DMS 273 (cell line): ENCODE results near the gene ROCK2.
"Not testable (repeated sequence)": the region's sequence is repeated elsewhere in the genome, so short reads cannot be mapped to it uniquely, and the experiment has no call there.

Experiments used
- DNase-seq: peaks from one replicate; lab custom pipeline; 2025; ENCODE audit not compliant: unreplicated experiment; lab: John Stamatoyannopoulos, UW

Gene ROCK2

DNA sequence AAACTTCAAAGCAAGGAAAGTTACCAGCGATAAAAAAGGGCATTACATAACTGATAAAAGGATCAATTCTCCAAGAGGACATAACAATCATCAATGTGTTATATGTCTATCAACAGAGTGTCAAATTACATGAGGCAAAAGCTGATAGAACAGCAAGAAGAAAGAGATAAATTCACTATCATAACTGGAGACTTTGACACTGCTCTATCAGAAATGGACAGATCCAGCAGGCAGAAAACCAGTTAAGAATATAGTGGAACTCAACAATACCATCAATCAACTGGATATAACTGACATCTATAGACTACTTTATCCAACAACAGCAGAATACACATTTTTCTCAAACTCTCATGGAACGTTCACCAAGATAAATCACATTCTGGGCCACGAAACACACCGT is 65.0 kb downstream of the ROCK2 start:
- no peak for DNase-seq

DNA sequence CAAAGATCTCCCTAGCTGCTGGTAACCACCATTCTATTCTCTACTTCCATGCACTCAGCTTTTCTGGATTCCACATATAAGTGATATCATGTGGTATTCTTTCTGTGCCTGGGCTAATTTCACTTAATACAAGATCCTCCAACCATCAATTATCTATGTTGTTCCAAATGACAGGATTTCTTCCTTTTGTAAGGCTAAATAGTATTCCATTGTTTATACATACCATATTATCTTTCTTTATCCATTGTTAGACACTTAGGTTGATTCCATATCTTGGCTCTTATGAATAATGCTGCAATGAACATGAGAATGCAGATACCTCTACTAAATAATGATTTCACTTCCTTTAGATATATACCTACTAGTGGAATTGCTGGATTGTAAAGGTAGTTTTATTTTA is 66.2 kb downstream of the ROCK2 start:
- DNase-seq = no peak

DNA sequence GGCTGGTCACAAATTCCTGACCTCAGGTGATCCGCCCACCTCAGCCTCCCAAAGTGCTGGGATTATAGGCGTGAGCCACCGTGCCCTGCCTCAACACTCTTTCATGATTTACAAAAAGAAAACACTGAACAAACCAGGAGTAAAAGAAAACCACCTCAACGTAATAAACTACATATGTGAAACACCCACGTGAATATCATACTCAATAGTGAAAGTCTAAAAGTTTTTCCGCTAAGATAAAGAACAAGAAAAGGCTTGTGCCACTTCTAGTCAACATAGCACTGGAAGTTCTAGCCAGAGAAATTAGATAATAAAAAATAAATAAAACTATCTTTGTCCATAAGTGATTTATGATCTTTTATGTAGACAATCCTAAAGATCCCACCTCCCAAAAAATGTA is 68.5 kb downstream of the ROCK2 start:
- DNase-seq = no peak

DNA sequence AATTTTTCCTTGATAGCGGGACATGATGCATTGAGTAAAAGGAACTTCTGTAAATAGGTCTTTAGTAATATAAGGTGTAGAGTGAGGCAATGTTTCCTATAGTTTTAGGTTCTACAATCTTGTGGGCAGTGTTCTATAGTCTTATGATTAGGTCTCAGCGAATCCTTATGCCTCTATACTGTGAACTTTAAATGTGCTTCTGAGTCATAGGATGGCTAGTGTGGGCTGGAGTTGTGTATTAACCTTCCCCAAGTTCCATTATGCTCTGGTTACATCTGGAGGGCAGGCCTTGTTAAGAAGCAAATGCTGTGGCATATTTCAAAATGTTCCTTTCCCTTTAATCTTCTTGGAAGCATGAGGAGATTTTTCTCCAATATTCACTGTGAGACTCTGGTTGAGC is 73.5 kb downstream of the ROCK2 start:
- DNase-seq = no peak

DNA sequence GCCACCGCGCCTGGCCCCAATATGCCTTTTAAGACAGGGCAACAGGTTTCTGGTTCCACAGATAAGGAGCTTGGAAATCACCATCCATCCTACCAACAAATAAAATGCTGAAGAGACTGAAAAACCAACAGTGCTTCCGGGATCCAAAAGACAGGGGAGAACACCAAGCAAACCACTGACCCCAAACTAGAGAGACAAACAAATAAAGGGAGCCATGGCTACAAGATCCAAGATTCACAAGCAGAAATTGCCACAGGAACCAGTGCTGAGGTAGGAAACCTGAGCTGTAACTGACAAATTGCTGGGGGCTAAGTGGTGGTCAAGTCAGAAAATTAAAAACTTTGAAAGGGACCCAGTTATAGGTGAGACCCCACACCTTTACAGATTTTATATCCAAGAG is 76.5 kb downstream of the ROCK2 start:
- DNase-seq = no peak

DNA sequence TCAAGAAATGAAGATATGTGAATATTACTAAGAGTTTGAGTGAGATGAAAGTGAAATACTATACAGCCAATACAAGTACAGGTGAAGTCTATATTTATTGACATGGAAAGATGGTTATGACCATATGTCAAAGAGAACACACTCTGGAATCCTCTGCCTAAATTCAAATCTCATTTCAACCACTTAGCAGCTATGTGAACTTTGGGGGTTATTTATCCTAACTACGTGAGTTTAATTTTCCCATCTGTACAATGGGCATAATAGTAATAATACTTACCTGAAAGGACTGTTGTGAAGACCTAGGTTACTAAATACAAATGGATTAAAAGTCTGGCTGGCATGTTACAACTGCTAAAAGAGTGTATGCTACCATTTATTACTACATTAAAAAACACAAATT is 79.6 kb downstream of the ROCK2 start:
- DNase-seq = no peak

DNA sequence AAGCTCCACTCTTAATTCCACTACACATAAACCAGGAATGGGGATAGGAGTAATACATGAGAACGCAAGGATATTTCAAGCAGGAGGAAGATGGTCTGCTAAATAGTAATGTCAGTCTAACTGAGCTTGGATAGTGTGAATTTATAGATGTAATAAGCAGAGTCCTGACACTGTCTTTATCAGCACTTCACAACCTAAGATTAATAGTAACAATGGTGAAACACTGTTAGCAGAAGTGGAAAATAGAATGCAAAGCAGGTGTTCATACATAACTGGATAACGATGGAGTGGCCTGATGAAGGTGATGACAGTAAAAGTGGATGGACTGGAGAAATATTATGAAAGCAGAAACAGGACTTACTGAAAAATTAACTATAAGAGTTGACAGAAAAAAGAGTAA is 80.4 kb downstream of the ROCK2 start:
- no peak for DNase-seq

DNA sequence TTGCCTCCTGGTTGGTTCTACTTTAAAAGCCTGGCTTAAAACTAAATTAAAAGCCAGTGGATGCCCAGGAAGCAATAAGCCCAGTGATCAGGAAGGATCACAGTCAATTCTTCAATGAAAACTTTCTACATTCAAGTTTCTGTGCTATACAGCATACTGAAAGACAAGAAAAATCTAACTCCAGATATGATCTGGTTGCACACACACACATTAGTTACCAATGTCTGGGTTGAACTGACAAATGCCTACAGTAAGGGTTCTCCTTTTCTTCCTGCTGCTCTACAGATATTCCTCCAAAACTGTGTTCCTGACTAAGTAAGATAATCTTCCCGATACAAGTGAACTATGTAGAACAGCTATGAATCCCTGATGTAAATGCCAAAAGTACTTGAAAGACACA is 81.3 kb downstream of the ROCK2 start:
- DNase-seq = no peak

DNA sequence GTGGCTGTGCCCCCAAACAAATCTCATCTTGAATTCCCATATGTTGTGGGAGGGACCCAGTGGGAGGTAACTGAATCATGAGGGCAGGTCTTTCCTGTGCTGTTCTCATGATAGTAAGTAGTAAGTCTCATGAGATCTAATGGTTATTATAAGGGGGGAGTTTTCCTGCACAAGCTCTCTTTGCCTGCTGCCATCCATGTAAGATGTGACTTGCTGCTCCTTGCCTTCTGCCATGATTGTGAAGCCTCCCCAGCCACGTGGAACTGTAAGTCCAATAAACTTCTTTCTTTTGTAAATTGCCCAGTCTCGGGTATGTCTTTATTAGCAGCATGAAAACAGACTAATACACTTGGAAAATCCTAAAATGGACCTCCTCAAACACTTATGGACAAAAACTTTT is 82.0 kb downstream of the ROCK2 start:
- not testable (repeated sequence) for DNase-seq

DNA sequence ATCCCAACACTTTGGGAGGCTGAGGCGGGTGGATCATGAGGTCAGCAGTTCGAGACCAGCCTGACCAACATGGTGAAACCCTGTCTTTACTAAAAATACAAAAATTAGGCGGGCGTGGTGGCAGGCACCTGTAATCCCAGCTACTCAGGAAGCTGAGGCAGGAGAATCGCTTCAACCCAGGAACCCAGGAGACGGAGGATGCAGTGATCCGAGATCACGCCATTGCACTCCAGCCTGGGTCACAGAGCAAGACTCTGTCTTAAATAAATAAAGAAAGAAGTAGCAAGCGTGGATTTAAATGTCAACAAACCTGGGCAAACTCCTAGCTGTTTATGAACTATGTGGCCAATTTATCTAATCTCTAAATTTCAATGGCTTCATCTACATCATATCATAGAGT is 82.9 kb downstream of the ROCK2 start:
- DNase-seq = not testable (repeated sequence)

DNA sequence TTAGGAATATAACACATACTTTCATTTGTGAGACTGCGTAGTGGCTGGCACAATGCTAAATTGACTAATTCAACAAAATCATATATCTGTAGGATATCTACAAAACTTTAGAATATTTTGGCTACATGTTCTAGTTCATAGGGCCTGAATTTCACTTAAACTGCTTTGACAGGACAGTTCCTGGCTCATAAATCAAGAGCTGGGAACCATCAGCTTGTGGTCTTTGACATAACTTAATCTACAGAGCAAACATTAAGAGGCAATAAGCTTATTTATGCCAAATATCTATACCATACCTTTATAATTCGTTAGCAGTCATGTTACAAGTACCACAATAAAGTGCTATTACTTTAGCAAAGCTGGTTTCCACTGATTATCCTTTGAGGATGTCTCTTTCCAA is 83.5 kb downstream of the ROCK2 start:
- DNase-seq = no peak

DNA sequence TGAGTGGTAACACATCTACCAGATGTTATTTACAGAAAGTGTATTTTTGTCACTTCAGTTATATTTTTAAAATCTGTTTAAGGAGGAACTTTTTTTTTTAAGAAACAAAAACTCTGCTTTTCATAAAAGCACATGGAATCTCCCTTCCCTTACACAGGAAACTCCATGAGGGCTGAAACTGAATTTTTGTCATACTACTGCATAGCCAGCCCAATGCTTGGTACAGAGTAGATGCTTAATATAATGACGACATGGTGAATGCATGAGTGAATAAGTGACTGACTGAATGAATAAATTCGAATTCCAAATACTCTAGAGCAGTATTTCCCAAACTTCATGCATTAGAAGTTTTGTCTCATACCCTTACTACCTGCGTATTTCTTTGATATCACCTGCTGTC is 86.5 kb downstream of the ROCK2 start:
- no peak for DNase-seq

DNA sequence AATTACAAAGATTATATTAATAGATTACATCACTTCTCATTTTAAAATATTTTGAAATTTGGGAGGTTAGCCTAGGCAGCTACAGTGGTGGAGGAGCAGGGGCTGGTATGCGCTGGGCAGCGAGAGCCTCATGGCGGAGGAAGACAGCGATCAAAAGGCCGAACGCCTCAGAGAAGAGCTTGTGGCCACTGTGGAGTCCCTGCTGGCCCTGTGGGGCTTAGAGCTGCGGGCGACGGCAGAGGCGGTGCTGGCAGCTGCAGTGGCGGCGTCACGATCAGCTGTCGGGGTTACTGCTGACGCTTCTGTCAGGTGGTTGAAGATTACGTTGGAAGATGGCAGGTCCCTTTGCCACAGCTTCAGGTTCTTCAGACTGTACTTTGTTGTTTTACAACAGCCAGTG is 87.4 kb downstream of the ROCK2 start:
- no peak for DNase-seq

DNA sequence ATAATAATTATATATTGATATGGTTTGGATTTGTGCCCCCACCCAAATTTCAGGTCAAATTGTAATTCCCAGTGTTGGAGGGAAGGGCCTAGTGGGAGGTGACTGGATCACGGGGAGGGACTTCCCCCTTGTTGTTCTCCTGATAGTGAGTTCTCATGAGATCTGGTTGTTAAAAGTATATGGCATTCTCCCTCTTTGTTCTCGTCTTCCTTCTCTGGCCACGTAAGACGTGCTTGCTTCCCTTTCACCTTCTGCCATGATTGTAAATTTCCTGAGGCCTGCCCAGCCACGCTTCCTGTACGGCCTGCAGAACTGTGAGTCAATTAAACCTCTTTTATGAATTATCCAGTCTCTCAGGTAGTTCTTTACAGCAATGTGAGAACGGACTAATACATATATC is 88.3 kb downstream of the ROCK2 start:
- no peak for DNase-seq

DNA sequence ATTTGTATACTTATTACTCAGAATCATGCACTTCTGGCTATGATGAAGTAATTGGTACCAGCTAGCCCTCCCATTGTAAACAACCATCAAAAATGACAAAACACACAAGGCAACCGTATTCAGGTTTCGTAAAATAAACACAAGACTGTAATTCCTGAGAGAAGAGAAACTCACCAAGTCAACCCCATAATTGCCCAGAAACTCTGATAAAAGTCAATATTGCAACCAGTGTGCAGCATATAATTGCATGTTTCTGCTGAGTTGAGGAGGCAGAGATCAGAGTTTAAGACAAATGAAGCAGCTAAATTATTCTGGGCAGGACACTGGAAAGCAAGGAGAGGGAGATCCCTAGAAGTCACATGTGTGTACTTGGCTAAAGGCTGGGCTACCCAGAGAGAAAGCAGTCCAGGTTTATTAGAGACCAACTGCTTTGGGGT is 90.3 kb downstream of the ROCK2 start:
- no peak for DNase-seq

DNA sequence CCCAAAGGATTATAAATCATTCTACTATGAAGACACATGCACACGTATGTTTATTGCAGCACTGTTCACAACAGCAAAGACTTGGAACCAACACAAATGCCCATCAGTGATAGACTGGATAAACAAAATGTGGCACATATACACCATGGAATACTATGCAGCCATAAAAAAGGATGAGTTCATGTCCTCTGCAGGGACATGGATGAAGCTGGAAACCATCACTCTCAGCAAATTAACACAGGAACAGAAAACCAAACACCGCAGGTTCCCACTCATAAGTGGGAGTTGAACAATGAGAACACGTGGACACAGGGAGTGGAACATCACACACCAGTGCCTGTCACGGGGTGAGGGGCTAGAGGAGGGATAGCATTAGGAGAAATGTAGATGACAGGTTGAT is 92.0 kb downstream of the ROCK2 start:
- not testable (repeated sequence) for DNase-seq

DNA sequence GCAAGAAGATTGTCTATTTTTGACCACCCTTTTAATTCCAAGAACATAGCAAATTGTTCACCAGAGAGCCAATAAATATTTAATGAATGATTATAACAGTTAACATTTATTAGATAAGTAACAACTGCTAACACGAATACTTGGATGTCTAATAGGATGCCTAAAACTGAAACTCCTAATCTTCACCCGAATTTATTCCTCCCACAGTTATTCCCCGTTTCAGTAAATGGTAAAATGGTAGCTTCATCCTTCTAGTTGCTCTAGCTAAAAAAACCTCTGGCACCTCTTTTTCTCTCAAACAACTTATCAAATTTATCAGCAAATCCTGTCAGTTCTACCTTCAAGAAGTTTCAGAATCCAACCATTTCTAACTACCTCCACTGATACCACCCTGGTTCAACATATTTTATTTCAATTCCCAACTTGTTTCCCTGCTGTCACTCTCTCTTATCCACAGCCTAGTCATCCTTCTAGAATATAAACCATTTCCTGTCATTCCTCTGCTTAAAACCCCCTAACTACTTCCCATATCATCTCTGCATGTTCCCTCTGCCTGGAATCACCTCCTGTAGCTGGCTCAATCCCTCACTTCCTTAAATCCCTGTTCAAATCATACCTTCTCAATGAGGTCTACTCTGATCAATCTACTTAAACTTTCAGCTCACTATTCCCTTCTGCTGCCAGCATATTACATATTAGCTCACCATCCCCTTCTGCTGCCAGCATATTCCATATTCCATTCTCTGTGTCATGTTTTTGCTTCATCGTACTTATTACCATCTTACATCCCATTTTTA is 93.8 kb downstream of the ROCK2 start:
- DNase-seq = no peak

DNA sequence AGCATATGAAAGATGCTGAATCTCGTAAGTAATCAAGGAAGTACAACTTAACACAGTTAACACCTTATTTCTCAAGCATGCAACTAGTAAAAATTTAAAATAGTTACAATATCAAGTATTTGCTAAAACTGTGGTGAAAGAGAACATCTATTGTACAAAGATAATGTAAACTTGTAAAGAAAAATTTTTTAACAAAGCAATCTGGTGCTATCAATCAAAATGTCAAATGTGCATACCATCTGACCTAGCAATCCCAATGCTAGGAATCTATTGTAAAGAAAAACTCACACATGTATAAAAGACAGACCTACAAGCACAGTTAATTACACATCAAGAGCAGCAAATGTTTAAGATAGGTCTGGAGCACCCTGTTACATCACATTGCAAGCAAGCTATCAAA is 99.1 kb downstream of the ROCK2 start:
- no peak for DNase-seq

DNA sequence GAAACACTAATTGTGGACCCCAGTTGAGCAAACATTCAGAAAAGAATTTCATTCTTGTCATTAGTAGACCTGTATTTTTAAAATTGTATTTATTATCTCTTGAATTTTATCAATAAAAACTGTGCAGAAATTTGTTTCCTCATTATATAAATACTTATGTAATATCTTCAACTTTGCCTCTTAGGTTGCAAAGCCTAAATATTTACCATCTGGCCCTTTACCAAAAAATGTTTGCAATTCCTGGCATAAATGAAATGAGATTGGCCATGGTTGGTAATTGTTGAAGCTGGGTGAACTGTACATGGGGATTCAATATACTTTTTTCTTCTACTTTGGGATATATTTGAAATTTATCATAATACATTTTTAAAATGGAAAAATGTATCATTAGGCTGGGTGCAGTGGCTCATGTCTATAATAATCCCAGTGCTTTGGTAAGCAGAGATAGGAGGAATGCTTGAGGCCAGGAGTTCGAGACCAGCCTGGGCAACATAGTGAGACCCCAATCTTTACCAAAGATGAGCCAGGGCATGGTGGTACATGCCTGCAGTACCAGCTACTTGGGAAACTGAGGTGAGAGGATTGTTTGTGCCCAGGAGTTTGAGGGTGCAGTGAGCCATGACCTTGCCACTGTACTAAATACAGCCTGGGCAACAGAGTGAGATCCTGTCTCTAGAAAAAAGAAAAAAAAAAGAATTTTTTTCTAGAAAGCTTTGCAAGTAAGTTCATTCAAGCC is 100.2 kb downstream of the ROCK2 start:
- no peak for DNase-seq

DNA sequence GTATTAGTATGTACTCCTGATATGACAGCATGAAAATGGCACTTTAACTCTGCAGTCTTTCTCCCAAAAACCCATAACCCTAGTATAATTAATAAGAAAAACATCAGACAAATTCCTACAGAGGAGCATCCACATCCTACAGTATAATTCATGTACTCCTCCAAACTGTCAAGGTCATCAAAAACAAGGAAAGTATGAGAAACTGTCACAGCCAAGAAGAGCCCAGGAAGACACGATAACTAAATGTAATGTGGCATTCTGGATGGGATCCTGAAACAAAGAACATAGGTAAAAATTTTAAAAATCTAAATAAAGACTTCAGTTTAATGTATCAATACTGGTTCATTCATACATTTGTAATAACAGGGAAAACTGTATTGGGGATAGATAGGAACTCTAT is 100.9 kb downstream of the ROCK2 start:
- no peak for DNase-seq

DNA sequence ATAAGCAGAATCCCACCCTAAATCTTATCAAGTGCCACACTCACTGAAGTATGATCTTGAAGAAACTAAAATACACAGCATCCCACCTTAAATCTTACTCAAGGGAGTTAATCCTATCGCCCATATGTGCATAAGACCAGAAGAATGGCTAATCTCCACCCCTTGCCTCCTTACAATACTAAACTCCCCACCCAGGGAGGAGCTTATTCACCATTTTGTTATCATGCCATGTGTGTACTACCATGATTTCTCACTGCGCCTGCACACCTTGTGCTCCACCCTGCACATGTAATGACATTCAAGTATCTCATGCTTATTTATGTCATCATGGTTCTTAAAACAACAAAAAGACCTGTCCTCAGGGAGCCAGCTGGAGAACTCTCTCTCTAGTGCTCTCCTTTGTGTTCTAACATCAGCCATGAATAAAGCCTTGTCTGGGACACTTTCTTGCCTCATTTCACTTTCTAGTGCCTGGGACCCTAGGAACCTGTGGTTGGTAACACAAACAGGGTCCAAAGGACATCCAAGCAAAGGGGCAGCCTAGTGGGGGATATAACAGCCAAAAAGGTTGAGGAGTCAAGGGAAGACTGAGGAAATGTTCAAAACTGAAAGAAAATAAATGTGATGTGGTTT is 101.8 kb downstream of the ROCK2 start:
- no peak for DNase-seq
